Right forelimb (tissue), 1 donor: ENCODE measurements around the gene FCAMR.

ENCODE experiments used
- DNase-seq: peaks from one replicate; pipeline ENCODE4 v3.0.0-alpha.2; 2018

FCAMR gene

DNA sequence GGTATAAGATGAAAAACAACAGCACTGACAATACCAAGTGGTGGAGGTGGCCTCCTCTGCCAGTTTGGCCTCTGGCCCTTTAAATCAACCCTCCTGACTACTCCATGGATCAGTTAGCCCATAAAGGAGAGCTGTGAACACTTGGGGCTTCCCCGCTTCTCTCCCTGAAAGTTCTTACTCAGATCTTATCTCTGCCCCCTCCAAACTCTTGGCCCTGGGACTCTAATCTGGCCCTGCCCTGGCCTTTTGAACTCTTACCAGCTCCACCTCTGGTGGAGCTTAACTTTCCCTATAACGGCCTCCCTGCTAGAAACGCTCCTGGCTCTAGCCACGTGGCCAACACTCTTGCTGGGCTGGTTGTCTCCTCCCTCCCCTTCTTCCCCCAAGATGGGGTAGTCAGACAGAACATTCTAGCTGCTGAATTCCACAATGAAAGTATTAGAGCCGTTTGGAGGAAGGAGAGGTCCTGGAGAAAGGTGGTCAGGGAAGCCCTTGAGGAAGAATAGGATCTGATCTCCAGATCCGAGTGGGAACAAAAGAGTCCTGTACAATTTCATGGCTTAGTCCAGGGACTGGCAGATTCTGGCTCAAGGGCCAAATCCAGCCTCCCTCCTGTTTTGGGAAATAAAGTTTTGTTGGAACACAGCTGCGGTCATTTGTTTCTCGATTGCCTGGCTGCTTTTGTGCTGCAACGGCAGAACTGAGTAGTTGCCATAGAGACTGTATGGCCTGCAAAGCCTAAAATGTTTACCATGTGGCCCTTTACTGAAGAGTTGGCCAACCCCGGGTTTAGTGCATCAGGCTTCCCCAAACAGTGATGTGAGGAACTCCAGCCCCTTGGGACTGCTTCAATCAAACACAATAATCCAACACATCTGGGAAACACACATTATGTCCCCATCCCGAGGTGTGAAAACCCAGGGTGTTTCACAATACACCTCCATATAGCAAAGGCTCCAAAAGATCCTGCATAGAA, 14.5 kb downstream of the FCAMR start:
- no peak for DNase-seq

DNA sequence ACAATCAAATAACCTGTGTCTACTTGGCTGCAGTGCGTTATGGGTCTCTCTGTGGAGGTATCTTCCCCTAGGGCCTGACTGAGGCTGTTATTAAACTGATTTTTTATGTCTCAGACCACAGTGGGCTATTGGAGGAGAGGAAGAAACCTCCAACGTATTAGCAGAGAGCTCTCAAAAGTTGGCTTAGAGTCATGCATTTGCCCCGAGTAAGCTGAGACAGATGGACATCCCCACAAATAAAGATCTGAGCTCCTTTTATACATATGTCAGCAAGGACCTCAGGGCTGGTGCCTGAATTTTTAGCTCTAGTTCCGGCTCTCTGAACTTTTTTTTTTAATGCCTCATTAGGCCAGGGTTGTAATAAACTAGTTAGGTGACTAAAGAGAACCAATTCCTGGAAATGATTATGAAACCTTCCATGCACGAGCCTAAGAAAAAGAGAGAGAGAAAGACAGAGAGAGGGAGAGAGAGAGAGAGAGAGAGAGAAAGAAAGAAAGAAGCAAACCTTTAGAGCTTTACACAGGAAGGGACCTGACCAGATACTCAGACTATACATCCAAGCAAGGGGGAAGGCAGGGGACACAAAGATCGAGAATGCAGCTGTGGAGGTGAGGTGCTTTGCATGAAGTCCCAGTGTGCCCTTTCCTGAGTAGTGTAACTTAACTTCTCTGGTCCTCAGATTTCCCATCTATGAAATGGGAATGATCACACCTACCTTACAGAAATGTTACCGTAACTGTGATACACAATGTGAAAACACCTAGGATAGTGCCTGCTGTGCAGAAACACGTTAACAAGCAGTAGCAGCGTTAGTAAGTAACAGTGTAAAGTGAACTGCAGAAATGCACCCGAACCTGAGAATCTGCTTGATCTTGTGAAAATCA, 15.6 kb downstream of the FCAMR start:
- DNase-seq, result no peak

DNA sequence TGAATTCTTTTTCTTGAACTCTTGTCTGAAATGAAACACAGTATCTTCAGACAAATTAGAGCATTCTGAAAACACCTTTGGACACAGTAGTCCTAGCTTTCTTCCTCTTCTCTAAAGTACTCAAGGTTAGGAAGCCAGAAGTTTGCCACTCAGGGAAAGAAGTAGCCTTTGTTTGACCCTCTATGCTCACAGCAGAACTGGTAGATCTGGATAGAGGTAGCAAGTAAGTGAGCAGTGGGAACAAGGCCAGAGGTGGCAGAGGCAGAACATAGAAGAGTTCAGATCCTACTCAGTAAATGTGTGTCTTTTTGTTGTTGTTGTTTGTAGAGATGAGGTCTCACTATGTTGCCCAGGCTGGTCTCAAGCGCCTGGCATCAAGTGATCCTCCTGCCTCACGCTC, 16.6 kb downstream of the FCAMR start:
- DNase-seq, result no peak

DNA sequence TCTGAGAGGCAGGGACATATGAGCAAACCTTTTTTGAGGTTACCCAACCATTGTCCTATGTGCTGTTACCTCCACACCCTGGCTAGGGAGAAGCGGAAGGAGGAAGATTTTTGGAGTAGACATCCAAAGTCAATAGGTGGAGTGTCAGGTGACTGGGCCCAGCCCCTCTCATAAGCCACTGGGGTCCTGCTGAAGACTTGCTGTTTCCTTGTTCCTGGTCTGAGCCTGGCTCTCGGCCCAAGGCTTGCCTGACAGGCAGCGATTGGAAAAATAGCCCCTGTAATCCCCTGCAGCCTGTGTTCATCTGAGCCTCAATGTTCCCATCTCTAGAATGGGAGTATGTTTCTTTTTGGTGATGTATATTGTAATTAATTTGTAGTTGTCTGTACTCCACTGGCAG, 17.1 kb downstream of the FCAMR start:
- DNase-seq, result no peak

DNA sequence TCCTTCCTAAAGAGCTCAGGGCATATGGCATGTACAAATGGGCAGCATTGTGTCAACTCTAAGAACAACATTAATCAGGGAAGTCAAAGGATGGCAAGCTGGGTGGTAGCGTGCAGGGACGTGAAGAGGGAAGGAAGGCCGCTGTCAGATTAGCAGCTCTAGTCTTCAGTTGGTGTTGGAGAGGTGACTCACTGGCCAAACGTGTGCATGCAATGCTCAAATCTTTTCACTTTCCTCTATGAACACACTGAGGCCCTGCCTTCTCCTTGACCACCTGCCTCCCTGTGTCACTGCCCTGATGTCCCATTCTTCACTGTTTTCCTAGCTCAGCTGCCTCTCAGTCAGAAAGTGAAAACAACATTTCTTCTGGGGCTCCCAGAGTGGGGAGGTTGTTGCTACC, 18.1 kb downstream of the FCAMR start:
- DNase-seq, result no peak

DNA sequence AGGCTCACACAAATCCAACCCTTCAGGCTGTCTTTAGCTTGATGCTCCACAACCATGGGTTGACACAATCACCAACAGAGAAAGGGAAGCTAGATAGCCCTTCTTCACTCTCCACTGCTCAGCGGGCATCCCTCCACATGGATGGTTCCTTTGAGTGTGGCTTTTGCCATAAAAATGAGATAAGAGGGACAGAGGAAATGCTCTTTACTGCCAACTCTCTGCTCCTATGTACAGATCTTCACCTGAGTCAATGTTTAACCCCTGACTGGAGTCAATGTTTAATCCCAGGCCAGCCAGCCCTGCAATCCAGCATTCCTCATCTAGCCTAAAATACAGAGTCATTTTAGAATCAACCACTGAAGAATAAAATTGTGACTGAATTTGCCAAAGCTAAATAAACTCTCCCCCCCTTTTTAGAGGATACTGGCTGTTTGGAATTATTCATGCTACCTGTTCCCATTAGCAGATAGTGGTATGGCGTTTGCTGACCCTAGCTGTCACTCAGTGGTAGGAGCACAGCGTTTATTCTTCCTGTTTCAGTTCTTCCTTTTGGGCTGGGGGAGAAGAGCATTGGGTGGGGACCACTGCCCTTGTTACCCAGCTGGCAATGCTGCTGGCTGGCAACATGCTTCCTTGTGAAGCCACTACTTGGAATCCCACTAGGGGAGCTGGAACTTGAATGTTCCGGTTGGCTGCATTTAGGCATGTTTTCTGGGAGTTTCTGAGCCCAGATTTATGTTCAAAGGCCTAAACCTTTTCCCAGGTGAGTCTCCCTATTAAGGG, 18.8 kb downstream of the FCAMR start:
- no peak for DNase-seq

DNA sequence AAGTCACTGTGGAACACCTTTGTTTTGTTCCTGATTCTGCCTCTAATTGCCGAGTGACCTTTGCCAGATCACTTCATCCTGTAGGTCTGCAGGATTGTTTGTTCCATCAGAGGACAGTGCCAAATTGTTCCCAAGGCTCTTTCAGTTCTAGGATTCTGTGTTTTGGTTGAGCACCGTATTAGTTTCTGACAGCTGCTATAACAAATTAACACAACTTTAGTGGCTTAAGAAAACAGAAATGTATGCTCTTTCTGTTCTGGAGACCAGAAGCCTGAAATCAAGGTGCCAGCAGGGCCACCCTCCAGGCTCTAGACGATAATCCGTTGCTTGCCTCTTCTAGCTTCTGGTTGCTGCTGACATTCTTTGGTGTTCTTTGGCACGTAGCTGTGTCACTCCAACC, 20.6 kb downstream of the FCAMR start:
- DNase-seq, result no peak

DNA sequence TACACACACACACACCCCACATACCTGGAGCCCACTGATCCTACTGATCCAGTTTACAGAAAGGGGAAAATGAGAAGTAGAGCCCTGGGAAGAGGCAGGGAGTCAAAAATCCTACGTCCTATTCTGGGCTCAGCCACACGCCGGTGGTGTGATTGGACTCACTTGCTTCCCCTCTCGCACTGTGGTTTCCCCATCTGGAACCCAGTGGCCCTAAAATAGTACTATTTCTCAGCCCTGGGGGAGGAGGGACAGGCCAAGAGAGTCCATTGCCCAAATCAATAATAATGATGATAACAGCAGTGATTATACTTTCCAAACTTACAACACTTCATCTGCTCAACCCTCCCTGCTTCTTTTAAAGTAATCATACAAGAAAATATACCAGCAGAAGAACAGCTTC, 21.1 kb downstream of the FCAMR start:
- DNase-seq, result no peak

DNA sequence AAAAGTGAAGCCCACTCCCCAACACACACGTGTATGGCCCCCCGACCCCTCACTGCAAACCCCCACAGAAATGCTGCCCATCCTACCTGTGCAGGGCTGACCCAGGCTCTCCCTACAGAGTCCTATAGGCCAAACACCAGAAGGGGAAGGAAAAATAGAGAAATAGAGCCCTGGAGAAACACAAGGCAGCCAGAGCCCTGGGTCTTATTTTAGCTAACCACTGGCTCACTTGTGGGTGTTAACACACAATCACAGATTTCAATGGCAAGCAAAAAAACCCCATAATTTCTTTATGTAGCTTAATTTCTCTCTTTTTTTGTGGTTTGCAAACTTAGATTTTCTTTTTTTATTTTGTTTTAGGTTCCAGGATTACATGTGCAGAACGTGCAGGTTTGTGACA, 23.0 kb downstream of the FCAMR start:
- no peak for DNase-seq

DNA sequence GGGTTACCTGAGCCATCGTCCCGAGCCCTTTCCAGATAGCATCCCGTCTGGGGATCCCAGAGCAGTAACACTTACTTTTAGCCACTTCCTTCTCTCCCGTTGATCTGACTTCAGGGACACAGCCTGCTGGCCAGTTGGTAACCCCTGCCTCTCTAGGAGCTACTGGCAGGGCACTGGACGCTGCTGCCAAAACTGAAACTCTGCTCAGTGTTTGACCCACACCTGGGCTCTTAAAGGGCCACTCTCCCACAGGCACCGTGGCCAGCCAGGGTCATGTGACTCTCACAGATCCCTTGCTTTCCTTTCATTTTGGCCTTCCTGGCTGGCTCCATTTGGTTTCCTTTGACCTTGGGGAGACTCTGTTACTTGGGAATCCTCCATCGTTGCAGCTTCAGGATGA, 24.0 kb downstream of the FCAMR start, which contains the start of gene PIGR:
TSS of gene PIGR (minus strand) at position 206 of the 400 bp plus-strand sequence. CDS start 5,935 bp downstream, outside the sequence.
- DNase-seq, result no peak

DNA sequence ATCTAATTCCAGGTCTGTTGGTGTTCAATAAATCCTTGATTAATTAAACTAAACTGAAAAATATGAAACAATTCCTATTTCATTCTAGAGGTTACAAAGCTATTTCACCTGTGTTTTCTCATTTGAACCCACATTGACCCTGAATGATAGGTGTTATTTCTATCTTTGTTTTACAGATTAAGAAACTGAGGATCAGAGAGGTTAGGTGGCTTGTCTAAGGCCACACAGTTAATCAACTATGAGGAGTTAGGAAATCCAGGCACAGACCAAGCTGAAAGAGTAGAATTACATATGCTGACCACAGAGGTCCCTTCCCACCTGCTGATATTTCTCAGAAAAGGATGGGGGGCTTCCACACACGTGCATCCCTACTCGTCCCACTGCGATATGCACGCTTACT, 24.5 kb downstream of the FCAMR start:
- DNase-seq, result no peak

DNA sequence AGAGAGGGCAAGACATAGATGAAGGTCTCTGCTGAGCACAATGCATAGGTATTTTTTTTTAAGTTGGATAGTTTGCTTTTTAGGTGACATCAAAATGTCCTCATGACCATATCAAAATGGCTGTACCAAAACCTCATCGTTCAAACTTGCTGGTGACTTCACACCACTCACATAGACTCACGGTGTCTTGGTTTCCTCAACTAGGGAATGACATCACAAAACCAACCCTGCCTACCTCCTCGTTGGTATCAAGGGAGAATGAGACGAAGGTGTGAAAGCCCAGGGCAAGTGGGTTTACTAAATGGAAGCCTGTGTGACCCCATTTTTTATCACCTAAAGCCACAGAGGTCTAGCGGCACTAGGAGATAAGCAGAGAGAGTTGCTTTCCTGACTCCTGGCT, 25.6 kb downstream of the FCAMR start:
- no peak for DNase-seq

DNA sequence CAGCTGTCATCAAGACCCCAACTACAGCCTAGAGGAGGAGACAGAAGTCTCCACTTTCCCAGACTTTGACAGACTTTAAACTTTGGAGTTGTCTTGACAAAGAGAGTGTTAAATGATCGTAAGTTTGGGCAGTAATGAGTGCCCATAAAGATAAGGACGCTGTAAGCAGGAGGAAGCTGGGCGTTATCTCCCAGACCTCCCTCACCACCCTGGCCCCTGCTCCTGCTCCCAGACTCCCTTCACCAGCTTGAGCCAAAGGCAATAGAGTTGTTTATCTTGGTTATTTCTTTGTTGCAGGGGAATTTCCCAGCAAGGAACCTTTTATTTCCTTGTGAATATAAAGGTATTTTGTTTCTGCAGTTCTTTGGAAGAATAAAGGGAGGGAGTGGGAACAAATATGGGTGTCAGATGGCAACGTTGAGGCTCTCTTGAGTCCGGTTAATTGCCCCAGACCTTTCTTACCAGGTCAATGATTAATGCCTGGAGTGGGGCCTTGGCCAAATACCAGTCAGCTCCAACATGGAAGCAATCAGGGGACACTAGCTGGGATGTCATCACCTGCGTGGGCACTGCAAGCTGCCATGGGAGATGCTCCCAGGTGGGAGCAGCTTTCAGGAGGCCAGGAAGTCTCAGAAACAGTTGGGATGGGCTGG, 28.4 kb downstream of the FCAMR start:
- DNase-seq, result no peak

DNA sequence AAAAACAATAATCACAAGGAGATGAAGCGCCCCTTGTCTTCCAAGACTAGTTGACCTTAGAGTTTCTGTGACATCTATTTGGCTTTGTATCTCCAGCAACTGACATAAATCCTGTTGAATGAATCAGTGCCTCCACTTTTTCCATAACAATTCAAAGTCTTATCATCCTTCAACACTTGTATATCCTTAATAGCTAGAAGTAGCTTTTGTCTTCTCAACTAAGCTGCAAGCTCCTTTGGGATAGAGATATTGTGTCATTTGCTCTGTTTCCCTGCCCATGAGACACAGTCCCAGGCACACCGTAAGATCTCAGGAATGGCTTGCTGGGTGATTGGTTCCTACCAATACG, 29.7 kb downstream of the FCAMR start:
- DNase-seq, result no peak

DNA sequence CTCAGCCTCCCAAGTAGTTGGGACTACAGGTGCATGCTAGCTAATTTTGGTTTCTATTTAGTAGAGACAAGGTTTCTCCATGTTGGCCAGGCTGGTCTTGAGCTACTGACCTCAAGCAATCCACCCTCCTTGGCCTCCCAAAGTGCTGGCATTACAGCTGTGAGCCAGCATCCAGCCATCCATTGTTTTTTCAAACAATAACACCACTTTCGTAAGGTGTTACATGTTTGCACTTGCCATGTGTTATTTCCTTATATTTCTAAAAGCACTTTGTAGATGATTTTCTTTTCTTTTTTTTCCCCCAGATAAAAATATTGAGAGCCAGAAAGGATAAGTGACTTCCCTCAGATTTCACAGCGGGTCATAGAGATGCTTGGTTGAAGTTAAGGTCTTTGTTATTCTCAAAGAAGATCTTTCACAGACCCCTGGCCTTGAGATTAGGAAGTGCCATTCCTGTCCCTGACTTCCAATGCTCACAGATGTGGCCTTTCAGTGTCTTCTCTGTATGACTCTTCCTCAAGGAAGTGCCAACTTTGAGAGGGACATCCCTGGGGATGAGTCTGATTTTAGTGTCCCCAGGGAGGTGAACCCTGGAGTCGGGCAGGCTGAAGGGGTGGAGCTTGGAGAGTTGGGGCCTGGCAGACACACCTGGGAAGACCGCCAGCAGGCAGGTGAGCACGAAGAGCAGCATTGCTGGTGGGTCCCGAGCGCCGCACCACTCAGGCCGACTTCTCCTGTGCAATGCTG, 30.2 kb downstream of the FCAMR start:
- no peak for DNase-seq

DNA sequence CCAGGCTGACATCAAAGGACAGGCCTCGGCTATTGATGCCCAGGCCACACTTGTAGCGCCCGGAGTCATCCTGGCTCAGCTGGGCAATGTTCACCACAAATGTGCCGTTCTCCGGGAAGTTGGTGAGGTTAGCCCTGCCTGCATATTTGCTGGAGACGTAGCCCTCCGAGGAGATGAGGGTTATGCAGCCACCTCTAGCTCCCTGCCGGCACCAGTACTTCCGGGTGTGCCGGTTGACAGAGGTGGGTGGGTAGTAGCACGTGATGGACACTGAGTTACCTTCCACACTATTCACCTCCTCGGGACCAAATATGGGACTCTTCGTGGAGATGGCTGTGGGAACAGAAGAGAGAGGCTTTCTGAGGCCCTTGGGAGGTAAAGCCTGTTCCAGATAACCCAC, 31.1 kb downstream of the FCAMR start:
- DNase-seq, result no peak

DNA sequence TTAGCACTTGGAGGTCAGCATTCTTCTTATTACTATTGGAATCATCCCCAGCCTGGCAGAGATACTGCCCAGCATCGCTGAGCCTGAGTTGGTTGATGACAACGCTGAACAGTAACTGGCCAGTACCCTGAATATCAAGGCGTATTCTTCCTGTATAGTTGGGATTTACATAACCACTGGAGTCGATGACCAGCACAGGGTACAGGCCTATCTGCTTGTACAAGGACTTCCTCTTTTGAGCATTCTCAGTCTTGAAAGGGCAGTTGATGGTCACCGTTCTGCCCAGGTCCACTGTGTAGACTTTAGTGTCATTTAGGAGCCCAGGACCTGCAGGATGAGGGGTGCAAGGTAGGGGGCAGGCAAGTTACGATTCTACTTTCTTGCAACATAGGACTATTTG, 32.8 kb downstream of the FCAMR start:
- DNase-seq, result no peak

DNA sequence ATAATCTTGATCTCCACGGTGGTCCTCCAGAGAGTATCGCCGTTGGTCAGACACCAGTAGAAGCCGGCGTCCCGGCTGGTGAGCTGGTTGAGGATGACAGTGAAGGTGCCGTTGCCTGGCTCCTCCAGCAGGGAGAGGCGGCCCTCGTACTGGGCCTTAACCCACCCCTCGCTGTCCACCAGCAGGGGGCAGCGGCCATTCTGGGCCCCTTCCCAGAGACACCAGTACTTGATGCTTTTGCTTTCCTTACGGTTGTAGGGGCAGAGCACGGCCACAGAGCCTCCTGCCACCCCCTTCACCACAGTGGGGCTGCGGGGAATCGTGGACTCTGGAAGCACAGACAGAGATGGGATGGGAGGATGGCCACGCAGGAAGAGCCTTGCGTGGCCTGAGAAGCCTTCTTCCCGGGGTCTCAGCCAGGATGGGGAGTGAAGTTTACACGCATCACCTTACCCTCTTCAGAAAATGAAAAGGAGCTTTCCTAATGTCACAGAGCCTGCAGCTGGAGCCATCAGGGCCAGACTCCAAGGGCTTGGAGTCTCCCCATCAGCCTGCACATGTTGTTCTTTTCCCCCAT, 34.7 kb downstream of the FCAMR start:
- DNase-seq, result no peak

DNA sequence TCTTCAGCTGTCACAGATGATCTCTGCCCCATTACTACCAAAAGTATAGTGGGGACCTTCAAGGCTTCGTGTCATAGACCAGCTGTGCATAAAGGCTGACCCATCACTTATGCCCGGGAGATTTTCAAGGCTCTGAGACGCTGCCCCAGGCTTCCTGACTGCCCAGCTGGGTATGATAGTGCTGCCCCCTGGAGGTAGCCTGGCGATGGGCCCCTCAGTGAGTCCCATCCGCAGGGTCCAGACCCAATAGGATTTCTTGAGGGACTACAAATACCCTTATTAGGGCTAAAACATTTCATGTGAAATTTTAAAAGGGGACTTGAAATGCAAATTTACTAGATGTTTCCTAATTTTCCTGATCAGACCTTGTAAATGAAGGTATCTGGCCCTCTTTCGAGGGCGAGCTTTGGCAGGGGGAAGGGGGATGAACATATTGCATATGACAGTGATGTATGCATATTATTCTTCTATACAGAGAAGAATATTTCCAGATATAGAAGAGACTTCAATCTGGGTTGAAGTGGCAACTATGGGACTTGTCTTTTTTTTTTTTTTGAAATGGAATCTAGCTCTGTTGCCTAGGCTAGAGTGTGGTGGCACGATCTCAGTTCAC, 36.8 kb downstream of the FCAMR start:
- no peak for DNase-seq

DNA sequence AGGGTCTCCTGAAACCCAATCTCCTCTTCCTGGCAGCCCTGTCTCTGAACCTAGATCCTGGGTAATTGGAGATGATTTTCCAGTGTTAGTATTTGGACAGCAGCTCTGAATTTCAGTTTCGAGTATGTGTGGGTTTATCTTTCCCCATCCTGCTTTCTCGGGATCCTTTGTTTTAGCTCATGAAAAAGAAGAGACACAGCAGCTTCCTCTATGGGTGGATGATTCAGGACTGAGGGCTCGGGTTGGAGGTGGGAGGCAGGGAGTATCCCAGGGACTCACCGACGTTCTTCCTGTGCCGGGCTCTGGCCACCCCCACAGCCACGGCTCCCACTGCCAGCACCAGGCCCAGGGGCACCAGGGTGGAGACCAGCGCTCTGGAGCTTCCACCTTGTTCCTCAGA, 38.1 kb downstream of the FCAMR start:
- no peak for DNase-seq

DNA sequence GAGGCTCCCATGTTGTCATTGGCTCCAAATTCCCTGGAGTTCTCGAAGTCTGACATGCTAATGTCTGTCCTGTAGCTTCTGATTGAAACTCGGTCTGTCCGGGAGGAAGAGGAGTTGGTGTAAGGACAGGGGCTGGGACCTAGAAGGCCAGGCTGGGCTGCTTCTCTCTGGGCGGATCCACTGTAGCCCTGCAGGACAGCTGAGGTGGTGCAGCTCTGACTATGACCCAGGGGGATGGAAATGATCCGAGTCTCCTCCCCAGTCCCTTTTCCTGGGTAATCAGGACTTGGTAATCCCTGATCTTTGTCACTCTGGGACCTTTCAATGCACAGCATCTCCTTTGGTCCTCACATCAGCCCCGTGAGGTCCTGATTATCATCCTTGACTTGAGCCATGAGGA, 38.6 kb downstream of the FCAMR start:
- no peak for DNase-seq
